GM23338 (cell line): ENCODE measurements around the gene ROS1. TPM values are rescaled to one million over a fixed set of nuclear protein-coding genes. Genes with fewer than 3 reads are reported as not detected.

Source experiments
- ATAC-seq: fragments of 200-7000 bp; cut with Tn5 transposase; 3 replicates; pipeline ENCODE4 v1.9.1; 2020
- DNase-seq: peaks from one replicate; pipeline ENCODE4 v3.0.0-alpha.2; 2015; ENCODE audit warnings: low spot score
- H2AFZ ChIP-seq: fragments of 200-600 bp; sonication (generic); 2 replicates; pipeline ENCODE4 v1.8.0; 2016; ENCODE audit warnings: antibody characterized with exemption, mild to moderate bottlenecking, moderate library complexity
- H3F3A ChIP-seq: fragments of 200-600 bp; sonication (generic); replicated peaks from 2 replicates; pipeline ENCODE4 v1.8.0; 2017; ENCODE audit warnings: antibody characterized with exemption, mixed run types, low read depth
- H3K27ac ChIP-seq: fragments of 200-600 bp; sonication (generic); 2 replicates; pipeline ENCODE4 v1.6.1; 2016; ENCODE audit warnings: low read depth
- H3K27me3 ChIP-seq: fragments of 200-600 bp; sonication (generic); 2 replicates; pipeline ENCODE4 v1.8.0; 2016; ENCODE audit warnings: mild to moderate bottlenecking, mixed run types, moderate library complexity; ENCODE audit not compliant: insufficient read depth
- H3K36me3 ChIP-seq: fragments of 200-600 bp; sonication (generic); 2 replicates; pipeline ENCODE4 v1.8.0; 2016; ENCODE audit warnings: mild to moderate bottlenecking; ENCODE audit not compliant: insufficient read depth
- H3K4me1 ChIP-seq: fragments of 200-600 bp; sonication (generic); 2 replicates; pipeline ENCODE4 v1.8.0; 2016; ENCODE audit warnings: mild to moderate bottlenecking, moderate library complexity; ENCODE audit not compliant: insufficient read depth
- H3K4me2 ChIP-seq: fragments of 200-600 bp; sonication (generic); 2 replicates; pipeline ENCODE4 v1.7.1; 2017; ENCODE audit warnings: mixed run types
- H3K4me3 ChIP-seq: fragments of 200-600 bp; sonication (generic); 2 replicates; pipeline ENCODE4 v1.6.1; 2016; ENCODE audit warnings: mixed run types
- H3K79me2 ChIP-seq: fragments of 200-600 bp; sonication (generic); replicated peaks from 2 replicates; pipeline ENCODE4 v1.8.0; 2017; ENCODE audit warnings: mild to moderate bottlenecking; ENCODE audit not compliant: insufficient read depth
- H3K9me2 ChIP-seq: fragments of 200-600 bp; sonication (generic); 2 replicates; pipeline ENCODE4 v1.8.0; 2017; ENCODE audit not compliant: insufficient read depth
- H4K20me1 ChIP-seq: fragments of 200-600 bp; sonication (generic); replicated peaks from 2 replicates; pipeline ENCODE4 v1.8.0; 2017; ENCODE audit warnings: mild to moderate bottlenecking; ENCODE audit not compliant: insufficient read depth
- H3K27ac Mint-ChIP-seq: 2 replicates; pipeline ENCODE4 v1.8.0; 2020; ENCODE audit warnings: inconsistent platforms, mild to moderate bottlenecking, moderate library complexity, mixed read lengths
- H3K27me3 Mint-ChIP-seq: 3 replicates; pipeline ENCODE4 v1.8.0; 2022; ENCODE audit warnings: low read depth, mild to moderate bottlenecking, moderate library complexity, mixed read lengths, inconsistent platforms; ENCODE audit not compliant: insufficient read depth, poor library complexity
- H3K36me3 Mint-ChIP-seq: 3 replicates; pipeline ENCODE4 v1.8.0; 2021; ENCODE audit warnings: low read depth, mild to moderate bottlenecking, inconsistent platforms, moderate library complexity, mixed read lengths
- H3K4me1 Mint-ChIP-seq: 3 replicates; pipeline ENCODE4 v1.8.0; 2020; ENCODE audit warnings: mild to moderate bottlenecking, inconsistent platforms, mixed read lengths
- H3K4me3 Mint-ChIP-seq: 3 replicates; pipeline ENCODE4 v1.8.0; 2021; ENCODE audit warnings: moderate library complexity, mild to moderate bottlenecking, inconsistent platforms, mixed read lengths
- H3K9me3 Mint-ChIP-seq: 3 replicates; pipeline ENCODE4 v1.8.0; 2020; ENCODE audit warnings: moderate library complexity, mild to moderate bottlenecking, inconsistent platforms, mixed read lengths
- CREB1 ChIP-seq: fragments of 250-450 bp; sonication (Bioruptor Pico); IDR thresholded peaks from 2 replicates; pipeline ENCODE4 v1.5.0; 2020; ENCODE audit warnings: low read depth, mild to moderate bottlenecking, moderate library complexity
- CTCF ChIP-seq, 2 experiments: fragments of 200-600 bp in 1 of 2; sonication (generic) in 1 of 2; conservative IDR thresholded peaks; 2 replicates each; pipeline versions ENCODE4 v1.5.1 to v1.6.1; 2016 to 2017; ENCODE audit warnings: antibody characterized with exemption in 2 of 2, low read depth in 2 of 2, mild to moderate bottlenecking in 2 of 2, moderate library complexity in 1 of 2
- ETS1 ChIP-seq: IDR thresholded peaks from 2 replicates; pipeline ENCODE4 v1.6.1; 2016; ENCODE audit warnings: antibody characterized with exemption
- EZH2 ChIP-seq: fragments of 200-600 bp; sonication (generic); IDR thresholded peaks from one replicate; pipeline ENCODE4 v1.8.0; 2017; ENCODE audit warnings: antibody characterized with exemption, mild to moderate bottlenecking, low read depth; ENCODE audit not compliant: unreplicated experiment
- EZH2phosphoT487 ChIP-seq: fragments of 200-600 bp; sonication (generic); IDR thresholded peaks from one replicate; pipeline ENCODE4 v1.8.1; 2018; ENCODE audit warnings: antibody characterized with exemption; ENCODE audit not compliant: unreplicated experiment
- JUNB ChIP-seq: IDR thresholded peaks from one replicate; pipeline ENCODE4 v1.6.1; 2016; ENCODE audit warnings: antibody characterized with exemption; ENCODE audit not compliant: unreplicated experiment
- NANOG ChIP-seq: IDR thresholded peaks from 2 replicates; pipeline ENCODE4 v1.6.1; 2016; ENCODE audit warnings: antibody characterized with exemption, borderline replicate concordance
- POLR2AphosphoS5 ChIP-seq: IDR thresholded peaks from 2 replicates; pipeline ENCODE4 v1.6.1; 2016; ENCODE audit warnings: antibody characterized with exemption, low read depth
- REST ChIP-seq: IDR thresholded peaks from one replicate; pipeline ENCODE4 v1.6.1; 2018; ENCODE audit warnings: antibody characterized with exemption; ENCODE audit not compliant: unreplicated experiment
- STAT1 ChIP-seq: IDR thresholded peaks from one replicate; pipeline ENCODE4 v1.6.1; 2016; ENCODE audit warnings: antibody characterized with exemption; ENCODE audit not compliant: unreplicated experiment
- ZNF114 ChIP-seq: fragments of 250-450 bp; sonication (Bioruptor Pico); IDR thresholded peaks from 2 replicates; pipeline ENCODE4 v1.5.0; 2020; ENCODE audit warnings: mild to moderate bottlenecking, moderate library complexity
- ZNF331 ChIP-seq: fragments of 250-450 bp; sonication (Bioruptor Pico); IDR thresholded peaks from 2 replicates; pipeline ENCODE4 v1.5.0; 2020; ENCODE audit warnings: low read depth, mild to moderate bottlenecking, moderate library complexity
- ZNF462 ChIP-seq: fragments of 250-450 bp; sonication (Bioruptor Pico); IDR thresholded peaks from 2 replicates; pipeline ENCODE4 v1.5.0; 2020; ENCODE audit warnings: mild to moderate bottlenecking, moderate library complexity
- long read RNA-seq: library from polyadenylated mRNA; unstranded; transcript quantifications from one replicate; pipeline ENCODE4 v2.0.0, GENCODE V29; 2020; ENCODE audit not compliant: unreplicated experiment
- polyA plus RNA-seq: library from polyadenylated mRNA; unstranded; fragments of >200 nt; fragmentation: Nextera tagmentation; extraction: Ambion mirVana; gene quantifications from 2 replicates; pipeline ENCODE4 v1.2.1, GENCODE V29; 2016
- total RNA-seq: library from RNA; depleted of rRNA; stranded (reverse); fragments of >200 nt; shearing (Covaris generic); gene quantifications from 2 replicates; pipeline ENCODE4 v1.2.3, GENCODE V29; 2014; rRNA removed

Gene ROS1
- total RNA-seq: not detected in 2 replicates
- not detected in 2 replicates for polyA plus RNA-seq
- long read RNA-seq: 0 reads

- H2AFZ ChIP-seq: no peak within 1 kb of the TSS
- DNase-seq (no peak), ATAC-seq (no peak)
- H4K20me1 ChIP-seq: no peaks in the 10 kb centered on the region
- Mint-ChIP-seq H3K9me3 (no peaks in the 10 kb centered on the region), H3K36me3 (no peaks in the 10 kb centered on the region), H3K27me3 (no peaks in the 10 kb centered on the region), H3K4me1 (no peaks in the 10 kb centered on the region), H3K27ac (no peak within 1 kb of the TSS; the same call in 1 of the 2 replicates), H3K4me3 (no peak within 1 kb of the TSS)
- H3K4me2 ChIP-seq: no peak within 1 kb of the TSS
- no peaks in the 10 kb centered on the region; the same call in 1 of the 2 replicates for H3K9me2 ChIP-seq
- H3K27me3 ChIP-seq: no peaks in the 10 kb centered on the region
- H3K27ac ChIP-seq: no peak within 1 kb of the TSS
- no peaks in the 10 kb centered on the region for H3K4me1 ChIP-seq
- H3F3A ChIP-seq: no peaks in the 10 kb centered on the region
- no peaks in the 10 kb centered on the region for H3K79me2 ChIP-seq
- H3K4me3 ChIP-seq: no peak within 1 kb of the TSS
- H3K36me3 ChIP-seq: no peaks in the 10 kb centered on the region
- no peak for TF ChIP-seq EZH2phosphoT487
- no peak for TF ChIP-seq CTCF (conservative IDR thresholded peaks at IDR 0.05; ENCODE audit: low read depth in 2 of 2)
- TF ChIP-seq ZNF114: no peak
- TF ChIP-seq ZNF331: no peak
- no peak for TF ChIP-seq ZNF462 (CRISPR knock-in tag)
- TF ChIP-seq STAT1: no peak
- no peak for TF ChIP-seq NANOG
- TF ChIP-seq EZH2: no peak
- TF ChIP-seq JUNB: no peak
- TF ChIP-seq POLR2AphosphoS5: no peak
- no peak for TF ChIP-seq ETS1
- no peak for TF ChIP-seq REST
- TF ChIP-seq CREB1 (CRISPR knock-in tag): no peak
These were observed at the start of gene ROS1 for GRCh38 chr6:117425431-117426153. Gene ROS1 (minus strand): TSS chr6:117425942. CDS start chr6:117425656, 286 bp downstream.
